VCaP (cell line): Measurements from ENCODE around the gene RER1.

Experiments
- H3K27ac ChIP-seq: fragments of 450-650 bp; 2 replicates; pipeline ENCODE4 v1.5.1; 2017
- TF ChIP-seq, protein P1 (sequence below): fragments of 450-650 bp; conservative IDR thresholded peaks from 2 replicates; pipeline ENCODE4 v1.5.1; 2017; ENCODE audit warnings: mild to moderate bottlenecking, moderate library complexity

The RER1 gene

GRCh38 chr1:2393471-2393877 is 1.8 kb downstream of the RER1 start:
- TF ChIP-seq, protein P1, sequence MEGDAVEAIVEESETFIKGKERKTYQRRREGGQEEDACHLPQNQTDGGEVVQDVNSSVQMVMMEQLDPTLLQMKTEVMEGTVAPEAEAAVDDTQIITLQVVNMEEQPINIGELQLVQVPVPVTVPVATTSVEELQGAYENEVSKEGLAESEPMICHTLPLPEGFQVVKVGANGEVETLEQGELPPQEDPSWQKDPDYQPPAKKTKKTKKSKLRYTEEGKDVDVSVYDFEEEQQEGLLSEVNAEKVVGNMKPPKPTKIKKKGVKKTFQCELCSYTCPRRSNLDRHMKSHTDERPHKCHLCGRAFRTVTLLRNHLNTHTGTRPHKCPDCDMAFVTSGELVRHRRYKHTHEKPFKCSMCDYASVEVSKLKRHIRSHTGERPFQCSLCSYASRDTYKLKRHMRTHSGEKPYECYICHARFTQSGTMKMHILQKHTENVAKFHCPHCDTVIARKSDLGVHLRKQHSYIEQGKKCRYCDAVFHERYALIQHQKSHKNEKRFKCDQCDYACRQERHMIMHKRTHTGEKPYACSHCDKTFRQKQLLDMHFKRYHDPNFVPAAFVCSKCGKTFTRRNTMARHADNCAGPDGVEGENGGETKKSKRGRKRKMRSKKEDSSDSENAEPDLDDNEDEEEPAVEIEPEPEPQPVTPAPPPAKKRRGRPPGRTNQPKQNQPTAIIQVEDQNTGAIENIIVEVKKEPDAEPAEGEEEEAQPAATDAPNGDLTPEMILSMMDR, result no peak
- H3K27ac ChIP-seq, result peak overlapping the region; percentile 26; the same call in 1 of the 2 replicates

DNA sequence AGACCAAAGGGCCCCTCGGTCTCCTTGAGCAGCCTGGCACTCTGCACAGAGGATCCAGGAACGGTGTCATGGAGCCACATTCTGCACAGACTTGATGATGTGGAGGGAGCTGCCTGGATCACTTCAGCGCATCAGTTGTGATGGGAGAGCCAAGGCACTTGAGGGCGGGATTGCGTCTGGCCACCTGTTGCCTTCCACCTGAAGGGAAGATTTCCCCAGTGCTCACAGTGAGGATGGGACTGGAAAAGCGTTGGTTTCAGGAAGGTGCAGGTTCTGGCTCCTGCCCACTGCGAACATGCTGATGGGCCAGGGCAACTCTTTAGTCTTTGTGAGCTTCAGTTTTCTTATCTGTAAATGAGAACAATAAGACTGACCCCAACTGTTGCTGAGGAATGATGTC is 2.6 kb downstream of the RER1 start:
- TF ChIP-seq, protein P1, result no peak
- H3K27ac ChIP-seq, result peak overlapping the region; percentile 26; the same call in 1 of the 2 replicates

- H3K27ac ChIP-seq, result peak overlapping the region; percentile 26; the same call in 1 of the 2 replicates
- TF ChIP-seq, protein P1, result no peak
Measured at GRCh38 chr1:2394761-2395160, 3.1 kb downstream of the RER1 start.

- H3K27ac ChIP-seq, result peak overlapping the region; percentile 26; the same call in 1 of the 2 replicates
- TF ChIP-seq, protein P1, result no peak
Measured at GRCh38 chr1:2395245-2395644, 3.6 kb downstream of the RER1 start.

DNA sequence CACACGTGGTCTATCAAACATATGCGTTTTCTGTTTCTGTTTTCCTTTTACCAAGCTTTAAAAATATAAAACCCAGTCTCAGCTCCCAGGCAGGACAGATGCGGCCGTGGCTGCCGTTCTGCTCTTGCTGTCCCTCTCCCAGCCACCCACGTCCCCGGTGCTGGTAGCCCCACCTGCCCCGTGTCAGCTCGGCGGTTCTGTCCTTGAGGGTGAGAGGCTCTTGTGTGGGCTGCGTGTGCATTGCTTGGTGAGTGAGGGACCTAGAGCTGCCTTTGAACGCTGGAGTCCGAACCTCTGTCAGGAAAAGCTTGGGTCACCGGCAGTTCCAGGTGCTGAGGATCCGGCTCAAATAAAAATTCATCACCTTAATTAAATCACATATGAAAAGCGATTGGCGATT is 4.4 kb downstream of the RER1 start:
- H3K27ac ChIP-seq, result peak overlapping the region; percentile 26; the same call in 1 of the 2 replicates
- TF ChIP-seq, protein P1, result no peak

- TF ChIP-seq, protein P1, result no peak
- H3K27ac ChIP-seq, result no peak overlapping the region
Measured at GRCh38 chr1:2396476-2396875, 4.8 kb downstream of the RER1 start.

DNA sequence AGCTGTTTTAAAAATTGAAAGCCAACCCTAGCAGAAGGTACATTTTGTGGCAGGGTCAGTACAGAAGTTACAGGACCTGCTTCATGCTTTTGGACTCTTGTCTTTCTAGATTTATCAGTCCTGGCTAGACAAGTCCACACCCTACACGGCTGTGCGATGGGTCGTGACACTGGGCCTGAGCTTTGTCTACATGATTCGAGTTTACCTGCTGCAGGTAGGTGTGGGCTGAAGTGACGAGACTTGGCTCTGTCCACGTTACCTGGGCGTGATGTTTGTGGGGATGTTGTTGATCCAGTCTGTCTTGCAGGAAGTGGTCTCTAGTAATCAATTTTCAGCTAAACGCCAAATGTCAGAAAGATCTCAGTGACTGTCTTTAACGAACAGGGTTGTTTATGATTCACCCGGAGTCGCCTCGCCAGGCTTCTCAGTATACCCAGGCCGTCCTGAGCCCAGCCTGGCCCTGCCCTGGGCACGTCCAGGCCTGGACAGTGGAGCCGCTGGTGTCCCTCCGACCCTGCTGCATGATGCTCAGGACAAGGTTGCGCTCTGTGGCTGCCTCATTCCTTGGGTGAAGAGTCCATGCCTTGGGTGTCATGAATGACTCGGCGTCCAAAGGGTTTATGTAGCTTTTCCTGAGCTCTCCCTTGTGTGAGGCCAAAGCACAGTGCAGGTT is 5.5 kb downstream of the RER1 start:
- peak overlapping the region; percentile 11; the same call in 1 of the 2 replicates for H3K27ac ChIP-seq
- TF ChIP-seq, protein P1, result no peak
